Effector CD8-positive, alpha-beta T cell (primary cell): Measurements from ENCODE around the gene CCL7.

ENCODE experiments used
- DNase-seq: peaks from one replicate; lab custom pipeline; 2025; lab: John Stamatoyannopoulos, UW

CCL7 gene

GRCh38 chr17:34246881-34247280 is 23.1 kb upstream of the CCL7 start:
- DNase-seq: no peak

- DNase-seq: no peak
These were observed 21.5 kb upstream of the CCL7 start for GRCh38 chr17:34248511-34249024.

GRCh38 chr17:34249061-34249460 is 21.0 kb upstream of the CCL7 start:
- no peak for DNase-seq

GRCh38 chr17:34249478-34249877 is 20.5 kb upstream of the CCL7 start:
- no peak for DNase-seq

- no peak for DNase-seq
These were observed 18.8 kb upstream of the CCL7 start for GRCh38 chr17:34251186-34251585.

- no peak for DNase-seq
These were observed 18.0 kb upstream of the CCL7 start for GRCh38 chr17:34252095-34252443.

GRCh38 chr17:34252444-34253138 is 17.4 kb upstream of the CCL7 start:
- no peak for DNase-seq

- no peak for DNase-seq
These were observed 16.9 kb upstream of the CCL7 start for GRCh38 chr17:34253139-34253525.

- no peak for DNase-seq
These were observed 15.9 kb upstream of the CCL7 start for GRCh38 chr17:34254146-34254545.

GRCh38 chr17:34254651-34255380 is 15.2 kb upstream of the CCL7 start, which contains the start of gene CCL2:
Gene CCL2, plus strand, starts transcription at chr17:34255285. Its CDS starts 65 bp downstream, at chr17:34255350.
- DNase-seq: no peak

GRCh38 chr17:34255381-34255732 is 14.7 kb upstream of the CCL7 start:
- no peak for DNase-seq

GRCh38 chr17:34255841-34256240 is 14.2 kb upstream of the CCL7 start:
- DNase-seq: no peak

GRCh38 chr17:34257299-34257985 is 12.6 kb upstream of the CCL7 start:
- no peak for DNase-seq

GRCh38 chr17:34257986-34258326 is 12.1 kb upstream of the CCL7 start:
- no peak for DNase-seq

- DNase-seq: no peak
These were observed 10.9 kb upstream of the CCL7 start for GRCh38 chr17:34259146-34259545.

GRCh38 chr17:34260861-34261260 is 9.2 kb upstream of the CCL7 start:
- DNase-seq: no peak

- no peak for DNase-seq
These were observed 8.3 kb upstream of the CCL7 start for GRCh38 chr17:34261568-34262337.

- DNase-seq: no peak
These were observed 4.3 kb upstream of the CCL7 start for GRCh38 chr17:34265711-34266110.

- DNase-seq: no peak
These were observed 5.9 kb downstream of the CCL7 start for GRCh38 chr17:34275881-34276280.

- no peak for DNase-seq
These were observed 6.8 kb downstream of the CCL7 start for GRCh38 chr17:34276826-34277225.

- DNase-seq: no peak
These were observed 13.6 kb downstream of the CCL7 start for GRCh38 chr17:34283571-34283970.

GRCh38 chr17:34285286-34285792 is 15.3 kb downstream of the CCL7 start, which contains the start of gene CCL11:
Gene CCL11, plus strand, starts transcription at chr17:34285742. Its CDS starts 67 bp downstream, at chr17:34285809.
- no peak for DNase-seq
